Stimulated activated CD4-positive, alpha-beta T cell treated with anti-CD3 and anti-CD28 coated beads, TNF-alpha, amount 100 ng/mL, for 1 hour (primary cell): ENCODE data around the gene KRTAP10-8.
"Not testable (repeated sequence)": the region's sequence is repeated elsewhere in the genome, so short reads cannot be mapped to it uniquely, and the experiment has no call there.

Experiments used
- DNase-seq, 3 donors: peaks; one replicate each; pipeline ENCODE4 v3.0.0-alpha.2; 2020; ENCODE audit warnings: low read depth in 3 of 3, low spot score in 1 of 3

The KRTAP10-8 gene

DNA sequence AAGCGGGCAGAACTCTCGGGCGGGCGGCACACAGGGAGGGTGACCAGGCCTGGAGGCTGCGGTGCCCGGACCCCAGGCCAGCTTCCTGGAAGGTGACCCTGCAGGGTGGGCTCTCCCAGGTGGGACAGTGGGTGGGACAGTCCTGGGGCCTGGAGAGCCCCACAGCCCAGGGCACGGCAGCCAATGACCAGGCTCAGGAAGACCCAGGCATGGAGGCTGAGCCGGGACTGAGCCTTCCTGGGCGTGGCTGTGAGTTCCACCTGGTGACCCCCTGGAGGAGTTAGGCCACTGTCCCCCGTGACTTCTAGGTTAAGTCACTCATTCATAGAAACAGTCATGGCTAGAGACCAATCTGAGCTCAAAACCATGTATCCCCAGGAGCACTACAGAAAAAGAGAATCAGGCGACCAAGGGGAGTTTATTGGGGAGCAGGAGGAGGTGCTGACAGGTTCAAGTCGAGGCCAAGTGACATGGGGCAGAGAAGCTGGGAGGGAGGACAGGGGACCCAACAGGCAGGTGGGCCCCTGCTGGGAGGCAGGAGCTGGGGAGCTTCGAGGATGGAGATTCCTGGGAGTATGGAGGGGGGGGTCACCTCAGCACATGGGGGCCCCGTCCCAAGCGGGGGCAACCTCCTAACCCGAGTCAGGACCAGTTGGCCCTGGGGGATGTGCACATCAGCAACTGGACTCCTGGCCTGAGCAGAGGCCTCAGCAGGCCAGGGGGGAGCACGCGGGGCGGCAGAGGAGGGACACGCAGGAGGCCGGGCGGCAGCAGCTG, 32.6 kb upstream of the KRTAP10-8 start:
- DNase-seq: no peak

GRCh38 chr21:44579833-44580144, 32.1 kb upstream of the KRTAP10-8 start:
- no peak for DNase-seq

GRCh38 chr21:44580231-44580821, 31.6 kb upstream of the KRTAP10-8 start, which contains the start of gene KRTAP10-5:
Gene KRTAP10-5, minus strand, starts transcription at chr21:44580604. Its CDS starts 26 bp downstream, at chr21:44580578.
- not testable (repeated sequence) for DNase-seq

GRCh38 chr21:44581158-44581557, 30.7 kb upstream of the KRTAP10-8 start:
- DNase-seq: no peak

- DNase-seq: no peak
Measured at GRCh38 chr21:44582055-44582454, 29.8 kb upstream of the KRTAP10-8 start.

DNA sequence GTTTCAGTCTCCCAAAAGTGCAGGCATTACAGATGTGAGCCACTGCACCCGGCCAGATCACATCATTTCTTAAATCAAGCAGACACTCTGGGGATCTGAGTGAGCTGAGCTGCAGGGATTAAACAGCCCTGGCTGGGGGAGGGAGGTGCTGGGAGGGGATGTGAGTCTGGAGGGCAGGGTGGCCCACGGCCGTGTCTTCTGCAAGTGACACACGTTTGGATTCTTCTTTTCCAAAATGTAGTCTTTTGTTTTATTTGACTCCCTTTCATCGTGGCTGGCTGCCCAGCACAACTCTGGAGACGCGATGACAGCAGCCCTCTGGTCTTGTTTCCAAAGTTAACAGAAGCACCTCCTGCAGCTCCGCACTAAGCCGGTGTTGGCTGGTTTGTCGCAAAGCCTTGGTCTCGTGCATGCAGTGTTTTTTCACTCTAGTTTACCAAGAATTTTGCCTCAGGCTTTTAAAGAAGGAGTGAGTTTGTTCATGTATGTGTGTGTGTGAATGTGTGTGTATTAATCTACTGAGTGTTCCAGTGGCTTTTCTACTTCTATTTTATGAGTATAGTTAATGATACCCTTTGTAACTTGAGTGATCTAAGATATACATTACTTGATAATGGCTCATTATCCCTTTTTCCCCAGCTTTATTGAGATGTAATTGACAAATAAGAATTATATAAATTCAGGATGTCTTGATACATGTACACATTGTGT, 28.6 kb upstream of the KRTAP10-8 start:
- no peak for DNase-seq

DNA sequence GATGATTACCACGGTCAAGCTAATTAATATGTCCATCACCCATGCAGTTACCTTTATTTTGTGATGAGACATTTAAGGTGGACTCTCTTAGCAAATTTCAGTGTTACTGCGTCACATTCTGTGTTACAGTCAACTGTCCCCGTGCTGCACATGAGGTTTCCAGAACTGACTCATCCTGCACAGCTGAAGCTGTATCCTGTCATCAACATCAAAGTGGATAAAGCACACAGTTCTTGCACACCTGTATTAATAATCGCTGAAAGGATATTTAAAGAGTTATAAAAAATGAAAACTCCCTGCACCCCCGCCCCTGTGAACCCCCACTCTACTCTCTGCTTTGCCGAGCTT, 28.1 kb upstream of the KRTAP10-8 start:
- no peak for DNase-seq

- no peak for DNase-seq
Measured at GRCh38 chr21:44585892-44586291, 26.0 kb upstream of the KRTAP10-8 start.

GRCh38 chr21:44589094-44589493, 22.8 kb upstream of the KRTAP10-8 start:
- DNase-seq: no peak

GRCh38 chr21:44589586-44590305, 22.1 kb upstream of the KRTAP10-8 start:
- no peak for DNase-seq

GRCh38 chr21:44590311-44590721, 21.6 kb upstream of the KRTAP10-8 start:
- DNase-seq: no peak

- not testable (repeated sequence) for DNase-seq
Measured at GRCh38 chr21:44590897-44591800, 20.7 kb upstream of the KRTAP10-8 start.

GRCh38 chr21:44591801-44592130, 20.1 kb upstream of the KRTAP10-8 start:
- not testable (repeated sequence) for DNase-seq

- no peak for DNase-seq
Measured at GRCh38 chr21:44592446-44593311, 19.2 kb upstream of the KRTAP10-8 start, which contains the start of gene KRTAP10-6. Gene KRTAP10-6, minus strand, starts transcription at chr21:44592505. Its CDS starts 21 bp downstream, at chr21:44592484.

DNA sequence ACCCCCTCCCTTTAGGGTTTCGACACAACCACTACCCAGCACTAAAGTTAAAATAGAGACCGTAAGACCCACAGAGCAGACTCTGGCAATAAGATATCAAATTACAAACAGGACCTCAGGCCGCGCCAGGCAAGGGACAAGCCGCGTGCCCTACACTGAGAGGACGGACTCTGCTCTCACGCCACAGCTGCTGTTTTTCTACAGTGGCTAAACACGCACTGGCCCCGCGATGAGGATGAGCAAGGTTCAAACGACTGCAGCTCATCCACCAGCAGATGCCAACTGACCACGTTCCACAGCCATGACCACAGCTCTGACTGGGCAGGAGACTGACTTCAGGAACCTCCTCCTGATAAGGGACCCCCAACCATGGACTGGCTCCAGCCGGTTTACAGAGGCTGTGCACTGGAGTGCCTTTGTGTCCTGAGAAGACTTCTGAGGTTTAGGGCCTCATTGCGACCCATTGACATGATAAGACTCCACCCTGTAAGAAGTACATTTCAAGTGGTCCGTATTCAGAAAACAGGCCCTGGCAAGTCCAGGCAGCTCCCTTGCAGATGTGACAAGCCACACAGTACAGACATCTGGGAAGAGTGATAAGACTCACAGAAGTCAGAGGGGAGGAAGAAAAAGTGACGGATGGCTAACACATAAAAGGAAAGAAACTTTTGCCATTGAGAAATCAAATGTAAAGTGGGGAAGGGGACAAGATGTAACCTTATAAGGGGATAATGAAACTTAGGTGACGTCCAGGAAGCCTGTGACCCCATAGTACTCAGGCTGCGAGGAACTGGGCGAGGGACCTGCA, 18.1 kb upstream of the KRTAP10-8 start:
- DNase-seq: no peak

DNA sequence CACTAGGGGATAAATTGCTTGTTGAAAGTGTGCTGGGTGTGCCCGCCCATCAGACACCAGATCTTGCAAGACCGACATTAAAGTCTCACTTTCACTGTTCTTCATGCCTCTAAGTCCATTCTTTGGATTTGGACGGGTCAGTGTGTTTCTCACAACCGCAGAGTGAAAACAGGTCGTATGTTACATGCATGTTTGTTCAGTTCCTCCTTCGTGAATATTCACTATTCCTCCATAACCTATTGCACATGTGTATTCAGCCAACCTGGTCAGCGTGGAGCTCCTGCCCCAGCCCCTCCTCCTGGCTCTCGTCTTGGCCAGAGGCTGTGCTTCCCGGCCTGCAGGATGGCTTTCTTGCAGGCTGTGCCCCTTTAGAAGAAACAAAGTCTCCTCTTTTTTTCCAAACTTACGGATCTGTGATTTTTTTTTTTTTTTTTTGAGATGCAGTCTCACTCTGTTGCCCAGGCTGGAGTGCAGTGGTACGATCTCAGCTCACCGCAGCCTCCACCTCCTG, 17.4 kb upstream of the KRTAP10-8 start:
- DNase-seq: no peak

- no peak for DNase-seq
Measured at GRCh38 chr21:44595524-44595923, 16.4 kb upstream of the KRTAP10-8 start.

DNA sequence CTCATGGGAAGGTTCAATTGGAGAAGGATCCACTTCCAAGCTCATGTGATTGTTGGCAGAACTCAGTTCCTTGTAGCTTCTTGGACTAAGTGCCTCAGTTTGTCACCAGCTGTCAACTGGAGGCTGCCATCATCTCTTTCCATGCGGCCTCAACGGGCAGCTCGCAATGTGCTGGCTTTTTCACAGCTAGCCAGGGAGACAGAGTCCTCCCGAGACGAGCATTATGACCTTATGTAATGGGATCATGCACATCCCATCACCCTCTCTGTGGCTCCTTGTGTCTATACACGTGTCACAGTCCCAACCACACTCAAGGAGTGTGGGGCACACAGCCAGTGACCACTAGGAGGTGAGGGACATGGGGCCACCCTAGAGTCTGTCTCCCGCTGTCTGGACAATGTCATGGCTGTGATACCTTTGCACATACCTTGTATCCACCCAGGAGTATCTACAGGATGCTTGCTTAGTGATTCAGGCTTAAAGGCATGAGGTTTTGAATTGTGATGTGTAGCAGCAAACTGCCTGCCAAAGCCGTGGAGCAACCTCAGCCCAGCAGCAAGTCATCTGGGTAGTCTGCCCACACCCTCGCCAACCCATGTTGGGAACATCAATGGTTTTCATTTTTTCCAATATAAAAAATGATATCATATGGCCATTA, 15.7 kb upstream of the KRTAP10-8 start:
- DNase-seq: no peak
